ENCODE measurements around the gene BLTP2. TPM values are rescaled to one million over a fixed set of nuclear protein-coding genes. Genes with fewer than 3 reads are reported as not detected.
"Not testable (repeated sequence)": the region's sequence is repeated elsewhere in the genome, so short reads cannot be mapped to it uniquely, and the experiment has no call there.

Gene BLTP2
- total RNA-seq, 1 donor from 2014 or later = 190 TPM

GRCh38 chr17:28661635-28662526 lies 16.9 kb upstream of the BLTP2 start, which contains the start of the genes SDF2 and SUPT6H:
SDF2 (minus strand) TSS chr17:28661906; CDS start chr17:28661876, 30 bp downstream.
SUPT6H (plus strand) TSS chr17:28662205; CDS start chr17:28673402, 11,197 bp downstream.
- peaks cover 25% of the 10 kb centered on the region for H3K4me1 Mint-ChIP-seq (ENCODE audit: low read depth)
- H3K27me3 Mint-ChIP-seq = no peaks in the 10 kb centered on the region
- DNase-seq (ENCODE audit: low spot score, unreplicated experiment) = peak; percentile 74
- TF ChIP-seq CTCF (IDR thresholded peaks at IDR 0.05; ENCODE audit: unreplicated experiment) = no peak
- peaks cover 31% of the 10 kb centered on the region for H3K36me3 Mint-ChIP-seq (ENCODE audit: insufficient read depth)
- peaks cover 4% of the 10 kb centered on the region for H3K9me3 Mint-ChIP-seq (ENCODE audit: low read depth)
- H3K4me3 Mint-ChIP-seq (ENCODE audit: low read depth) = peak within 1 kb of the TSS; percentile 100
- peak within 1 kb of the TSS; percentile 99 for H3K27ac Mint-ChIP-seq

GRCh38 chr17:28659497-28659881 lies 14.5 kb upstream of the BLTP2 start:
- H3K4me3 Mint-ChIP-seq (ENCODE audit: low read depth); H3K27me3 Mint-ChIP-seq; H3K27ac Mint-ChIP-seq; DNase-seq (ENCODE audit: low spot score, unreplicated experiment); H3K9me3 Mint-ChIP-seq (ENCODE audit: low read depth): not testable (repeated sequence)
- Mint-ChIP-seq H3K4me1 (ENCODE audit: low read depth) (peaks cover 22% of the 10 kb centered on the region), H3K36me3 (ENCODE audit: insufficient read depth) (peaks cover 31% of the 10 kb centered on the region)

GRCh38 chr17:28658766-28659496 lies 14.0 kb upstream of the BLTP2 start:
- not testable (repeated sequence) for H3K9me3 Mint-ChIP-seq (ENCODE audit: low read depth); H3K4me3 Mint-ChIP-seq (ENCODE audit: low read depth); H3K27ac Mint-ChIP-seq; H3K27me3 Mint-ChIP-seq; DNase-seq (ENCODE audit: low spot score, unreplicated experiment)
- Mint-ChIP-seq H3K36me3 (ENCODE audit: insufficient read depth) (peaks cover 30% of the 10 kb centered on the region), H3K4me1 (ENCODE audit: low read depth) (peaks cover 20% of the 10 kb centered on the region)

- H3K27ac Mint-ChIP-seq; H3K9me3 Mint-ChIP-seq (ENCODE audit: low read depth); DNase-seq (ENCODE audit: low spot score, unreplicated experiment); H3K27me3 Mint-ChIP-seq; H3K4me3 Mint-ChIP-seq (ENCODE audit: low read depth): not testable (repeated sequence)
- Mint-ChIP-seq H3K36me3 (ENCODE audit: insufficient read depth) (peaks cover 29% of the 10 kb centered on the region), H3K4me1 (ENCODE audit: low read depth) (peaks cover 16% of the 10 kb centered on the region)
These were observed 13.4 kb upstream of the BLTP2 start for GRCh38 chr17:28658342-28658741.

GRCh38 chr17:28657756-28658155 lies 12.8 kb upstream of the BLTP2 start:
- Mint-ChIP-seq H3K27ac (no peak overlapping the region), H3K36me3 (ENCODE audit: insufficient read depth) (peaks cover 29% of the 10 kb centered on the region), H3K9me3 (ENCODE audit: low read depth) (peaks cover 4% of the 10 kb centered on the region), H3K4me3 (ENCODE audit: low read depth) (no peak overlapping the region), H3K27me3 (no peaks in the 10 kb centered on the region), H3K4me1 (ENCODE audit: low read depth) (peaks cover 10% of the 10 kb centered on the region)
- TF ChIP-seq CTCF (IDR thresholded peaks at IDR 0.05; ENCODE audit: unreplicated experiment) = no peak
- no peak for DNase-seq (ENCODE audit: low spot score, unreplicated experiment)

GRCh38 chr17:28655160-28655559 lies 10.2 kb upstream of the BLTP2 start:
- peaks cover 27% of the 10 kb centered on the region for H3K36me3 Mint-ChIP-seq (ENCODE audit: insufficient read depth)
- H3K27ac Mint-ChIP-seq = no peak overlapping the region
- H3K4me3 Mint-ChIP-seq (ENCODE audit: low read depth) = no peak overlapping the region
- H3K4me1 Mint-ChIP-seq (ENCODE audit: low read depth) = no peaks in the 10 kb centered on the region
- no peaks in the 10 kb centered on the region for H3K9me3 Mint-ChIP-seq (ENCODE audit: low read depth)
- no peaks in the 10 kb centered on the region for H3K27me3 Mint-ChIP-seq
- no peak for DNase-seq (ENCODE audit: low spot score, unreplicated experiment)
- TF ChIP-seq CTCF (IDR thresholded peaks at IDR 0.05; ENCODE audit: unreplicated experiment) = no peak

All from progenitor cell of endocrine pancreas (in vitro differentiated cells).